B cell (primary cell): ENCODE measurements around the gene RAD51D. TPM values are rescaled to one million over a fixed set of nuclear protein-coding genes. Genes with fewer than 3 reads are reported as not detected.
"Not testable (repeated sequence)": the region's sequence is repeated elsewhere in the genome, so short reads cannot be mapped to it uniquely, and the experiment has no call there.

ENCODE experiments used
- ATAC-seq: fragments of 200-7000 bp; cut with Tn5 transposase; one replicate; pipeline ENCODE4 v1.10.0; 2021; ENCODE audit warnings: low read depth, mild to moderate bottlenecking, moderate number of reproducible peaks, moderate library complexity
- CTCF ChIA-PET: fragments of 350-600 bp; sonication (Branson Sonifier 250); formaldehyde crosslinking; loops from one replicate; lab custom pipeline; 2021; ENCODE audit warnings: antibody characterized with exemption, inconsistent platforms; lab: Charles Lee
- POLR2A ChIA-PET: fragments of 350-600 bp; sonication (Branson Sonifier 250); formaldehyde crosslinking; loops from one replicate; lab custom pipeline; 2021; ENCODE audit warnings: antibody characterized with exemption; lab: Charles Lee
- DNase-seq: peaks from one replicate; pipeline ENCODE4 v3.0.0; 2013
- H2AFZ ChIP-seq: 2 replicates; pipeline ENCODE4 v1.6.1; 2012; ENCODE audit warnings: mild to moderate bottlenecking, low read depth, low read length; ENCODE audit not compliant: insufficient read depth, poor library complexity, severe bottlenecking
- H3K27ac ChIP-seq, 2 donors: 1 replicate in 1 of 2; 2 replicates in 1 of 2; pipeline ENCODE4 v1.5.1; 2012 to 2013; ENCODE audit warnings: low read length in 2 of 2, mild to moderate bottlenecking in 2 of 2, moderate library complexity in 1 of 2
- H3K27me3 ChIP-seq, 4 experiments: fragments of 200-600 bp in 1 of 4; sonication (generic) in 1 of 4; replicated peaks in 1 of 4; 1 replicate in 2 of 4; 2 replicates in 2 of 4; pipeline versions ENCODE4 v1.6.1 to v1.7.0; 2013 to 2016; ENCODE audit warnings: low read length in 3 of 4, mild to moderate bottlenecking in 2 of 4, mixed read lengths in 1 of 4, moderate library complexity in 1 of 4; ENCODE audit not compliant: insufficient read depth in 4 of 4, control insufficient read depth in 3 of 4; ENCODE audit errors: control extremely low read depth in 1 of 4
- H3K36me3 ChIP-seq, 2 experiments: replicated peaks in 1 of 2; 1 replicate in 1 of 2; 2 replicates in 1 of 2; pipeline versions ENCODE4 v1.6.1 to v1.7.1; 2013; ENCODE audit warnings: low read length in 1 of 2; ENCODE audit not compliant: insufficient read depth in 2 of 2, control insufficient read depth in 1 of 2; ENCODE audit errors: control extremely low read depth in 1 of 2, extremely low read depth in 1 of 2
- H3K4me1 ChIP-seq, 2 donors: fragments of 200-600 bp in 1 of 2; sonication (generic) in 1 of 2; 1 replicate in 1 of 2; 2 replicates in 1 of 2; pipeline versions ENCODE4 v1.5.1 to v1.6.1; 2013 to 2017; ENCODE audit warnings: low read length in 2 of 2; ENCODE audit not compliant: control insufficient read depth in 2 of 2, insufficient read depth in 2 of 2
- H3K4me2 ChIP-seq: replicated peaks from 2 replicates; pipeline ENCODE3; 2012; ENCODE audit warnings: mild to moderate bottlenecking, low read depth, low read length; ENCODE audit not compliant: poor library complexity, severe bottlenecking
- H3K4me3 ChIP-seq, 5 experiments: fragments of 200-600 bp in 1 of 5; sonication (generic) in 1 of 5; 1 replicate in 3 of 5; 2 replicates in 2 of 5; pipeline versions ENCODE4 v1.5.1 to v1.7.0; 2011 to 2016; ENCODE audit warnings: low read length in 4 of 5, mild to moderate bottlenecking in 4 of 5, low read depth in 2 of 5, control low read depth in 1 of 5, moderate library complexity in 1 of 5; ENCODE audit not compliant: insufficient read depth in 1 of 5; ENCODE audit errors: control extremely low read depth in 1 of 5, extremely low read depth in 1 of 5
- H3K79me2 ChIP-seq: fragments of 200-600 bp; sonication (generic); one replicate; pipeline ENCODE4 v1.6.0; 2016; ENCODE audit warnings: low read length; ENCODE audit not compliant: control insufficient read depth, insufficient read depth
- H3K9ac ChIP-seq: fragments of 200-600 bp; sonication (generic); 2 replicates; pipeline ENCODE4 v1.6.1; 2017; ENCODE audit warnings: mild to moderate bottlenecking, low read length, moderate library complexity
- H3K9me3 ChIP-seq, 3 donors: one replicate each; pipeline versions ENCODE4 v1.6.1 to v1.7.1; 2013; ENCODE audit warnings: low read length in 2 of 3; ENCODE audit not compliant: control insufficient read depth in 2 of 3, insufficient read depth in 1 of 3; ENCODE audit errors: control extremely low read depth in 1 of 3
- H4K20me1 ChIP-seq: 2 replicates; pipeline ENCODE4 v1.6.0; 2012; ENCODE audit warnings: mild to moderate bottlenecking, low read length; ENCODE audit not compliant: insufficient read depth, control insufficient read depth, poor library complexity, severe bottlenecking
- H3K27ac Mint-ChIP-seq: one replicate; pipeline ENCODE4 v1.8.0; 2021; ENCODE audit warnings: mixed read lengths
- H3K27me3 Mint-ChIP-seq: one replicate; pipeline ENCODE4 v1.8.0; 2021; ENCODE audit warnings: mixed read lengths
- H3K4me1 Mint-ChIP-seq: one replicate; pipeline ENCODE4 v1.8.0; 2021; ENCODE audit warnings: mixed read lengths
- H3K4me3 Mint-ChIP-seq: one replicate; pipeline ENCODE4 v1.8.0; 2021; ENCODE audit warnings: mixed read lengths
- H3K9me3 Mint-ChIP-seq: one replicate; pipeline ENCODE4 v1.8.0; 2022; ENCODE audit warnings: mixed read lengths; ENCODE audit not compliant: insufficient read depth
- CTCF ChIP-seq: fragments of 200-600 bp; IDR thresholded peaks from one replicate; pipeline ENCODE4 v1.8.0; 2022; ENCODE audit warnings: antibody characterized with exemption, mild to moderate bottlenecking
- EZH2 ChIP-seq: IDR thresholded peaks from 2 replicates; pipeline ENCODE4 v1.6.1; 2012; ENCODE audit warnings: borderline replicate concordance, low read depth, mild to moderate bottlenecking, moderate library complexity, low read length; ENCODE audit not compliant: insufficient read depth, poor library complexity, severe bottlenecking
- WGBS: methylation state at CpG from one replicate; pipeline ENCODE4 v1.1.5; 2013; ENCODE audit warnings: missing lambda C conversion rate; ENCODE audit not compliant: insufficient coverage; 5-methylcytosine and 5-hydroxymethylcytosine counted together
- intact Hi-C: fragments of 100-400 bp; cut with micrococcal nuclease; formaldehyde crosslinking; loops from one replicate; pipeline ENCODE4 v1.10.0; 2022
- polyA plus RNA-seq: library from polyadenylated mRNA; depleted of rRNA; stranded (reverse); fragments of >200 nt; gene quantifications from 2 replicates; pipeline ENCODE4 v1.2.3, GENCODE V29; 2012
- total RNA-seq, 2 donors: library from RNA; stranded (reverse); fragments of 120-200 nt in 1 of 2; gene quantifications; 1 replicate in 1 of 2; 2 replicates in 1 of 2; pipeline versions ENCODE4 v1.2.3 to v1.2.4, GENCODE V29; 2013 to 2022

The RAD51D gene
- total and polyA plus RNA-seq, 2 donors (not counting 1 experiment from before 2014, with no cell fraction given), result 12.8 to 29.4 TPM

DNA sequence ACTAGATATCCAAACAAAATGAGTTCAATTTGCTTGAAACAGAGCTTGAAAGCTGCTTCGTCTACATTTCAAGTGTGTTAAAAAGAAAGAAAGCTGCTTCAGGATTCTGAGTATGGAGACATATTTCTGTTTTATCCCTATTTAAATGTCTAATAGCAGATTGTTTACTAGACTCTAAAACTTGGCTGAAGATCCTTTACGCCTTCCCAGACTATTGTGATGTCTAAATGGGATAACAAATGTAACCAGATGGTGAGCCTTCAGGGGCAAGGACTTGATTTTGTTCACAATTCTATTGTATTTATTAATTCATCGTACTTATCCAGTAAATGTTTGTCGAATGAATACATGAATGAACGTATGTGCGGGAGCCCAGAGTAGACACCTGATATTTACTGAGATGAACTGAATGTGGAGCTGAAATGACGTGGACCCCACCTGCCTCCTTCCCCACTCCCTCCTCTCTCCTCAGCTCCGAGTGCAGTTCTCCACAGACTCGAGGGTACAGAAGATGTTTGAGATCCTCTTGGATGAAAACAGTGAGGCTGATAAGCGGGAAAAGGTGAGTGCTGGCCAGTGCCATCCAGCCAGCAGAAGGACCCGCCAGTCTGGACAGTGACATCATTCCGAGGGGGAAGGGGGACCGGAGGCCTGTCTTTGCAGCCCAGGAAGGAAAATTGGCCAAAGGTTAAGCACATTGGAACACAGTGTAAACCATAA is 32.9 kb upstream of the RAD51D start:
- H3K27ac ChIP-seq, result no peak overlapping the region
- no peak for DNase-seq
- WGBS, result 92% methylated on average over 4 of the region's 13 CpGs
- H3K4me3 ChIP-seq, result no peak overlapping the region
- Mint-ChIP-seq H3K4me1 (no peaks in the 10 kb centered on the region), H3K27ac (no peak overlapping the region), H3K4me3 (no peak overlapping the region), H3K9me3 (no peaks in the 10 kb centered on the region), H3K27me3 (peaks cover 20% of the 10 kb centered on the region)
- no peaks in the 10 kb centered on the region for H3K4me1 ChIP-seq
- TF ChIP-seq EZH2 (no peak), CTCF (no peak)
- ChIA-PET POLR2A (no interaction called here), CTCF (interaction anchor here (0.5 kb wide), 1 partner anchor 1373 kb away, joined by 3 read pairs; no protein-coding TSS in a partner anchor)
- H3K27me3 ChIP-seq, result peaks cover 0 to 3% (median 1%) of the 10 kb centered on the region in 4 experiments
- H3K9me3 ChIP-seq, result no peaks in the 10 kb centered on the region
- no peak for ATAC-seq
- no peak overlapping the region for H3K9ac ChIP-seq
- intact Hi-C loops, result no loop called here
- no peak overlapping the region for H2AFZ ChIP-seq
- H3K4me2 ChIP-seq, result no peak overlapping the region
- H3K36me3 ChIP-seq, result no peaks in the 10 kb centered on the region
- H4K20me1 ChIP-seq, result no peaks in the 10 kb centered on the region
- no peaks in the 10 kb centered on the region for H3K79me2 ChIP-seq

DNA sequence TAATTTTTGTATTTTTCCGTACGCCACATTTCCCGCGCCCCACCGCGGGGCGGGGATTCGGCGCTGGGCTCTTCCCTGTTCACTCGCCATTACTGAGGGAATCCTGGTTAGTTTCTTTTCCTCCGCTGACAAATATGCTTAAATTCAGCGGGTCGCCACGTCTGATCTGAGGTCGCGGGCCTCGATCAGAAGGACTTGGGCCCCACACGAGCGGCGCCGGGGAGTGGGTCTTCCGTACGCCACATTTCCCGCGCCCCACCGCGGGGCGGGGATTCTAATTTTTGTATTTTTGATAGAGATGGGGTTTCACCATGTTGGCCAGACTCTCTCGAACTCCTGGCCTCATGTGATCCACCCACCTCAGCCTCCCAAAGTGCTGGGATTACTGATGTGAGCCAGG is 31.4 kb upstream of the RAD51D start:
- H3K27me3 Mint-ChIP-seq, result peaks cover 17% of the 10 kb centered on the region
- H3K79me2 ChIP-seq, H3K36me3 ChIP-seq, H3K4me3 Mint-ChIP-seq, H3K9ac ChIP-seq, H4K20me1 ChIP-seq, H3K4me2 ChIP-seq, H3K9me3 ChIP-seq, H2AFZ ChIP-seq, H3K9me3 Mint-ChIP-seq, H3K27ac Mint-ChIP-seq, H3K27me3 ChIP-seq, DNase-seq, POLR2A ChIA-PET, intact Hi-C loops, ATAC-seq, H3K4me3 ChIP-seq, H3K4me1 ChIP-seq, CTCF ChIA-PET, H3K27ac ChIP-seq, H3K4me1 Mint-ChIP-seq: not testable (repeated sequence)
- 98% methylated on average over 21 of the region's 29 CpGs for WGBS
